Liver (tissue), 9 donors: ENCODE measurements around the gene CAMKMT. TPM values are rescaled to one million over a fixed set of nuclear protein-coding genes. Genes with fewer than 3 reads are reported as not detected.

Experiments
- DNase-seq: peaks from one replicate; pipeline ENCODE4 v3.0.0-alpha.2; 2017; ENCODE audit warnings: low spot score
- H3K27ac ChIP-seq, 2 donors: one replicate each; pipeline ENCODE4 v1.7.0; 2013; ENCODE audit warnings: inconsistent platforms in 2 of 2, low read length in 2 of 2, control low read depth in 1 of 2, low read depth in 1 of 2, mild to moderate bottlenecking in 1 of 2
- H3K27me3 ChIP-seq, 4 donors: one replicate each; pipeline versions ENCODE4 v1.6.1 to v1.7.0; 2013; ENCODE audit warnings: low read length in 3 of 4, inconsistent platforms in 1 of 4, mild to moderate bottlenecking in 1 of 4, moderate library complexity in 1 of 4; ENCODE audit not compliant: control insufficient read depth in 4 of 4, insufficient read depth in 4 of 4
- H3K36me3 ChIP-seq, 4 donors: one replicate each; pipeline versions ENCODE4 v1.6.1 to v1.7.0; 2013; ENCODE audit warnings: low read length in 3 of 4, mild to moderate bottlenecking in 3 of 4, low read depth in 1 of 4, moderate library complexity in 1 of 4; ENCODE audit not compliant: control insufficient read depth in 4 of 4, insufficient read depth in 3 of 4
- H3K4me1 ChIP-seq, 4 donors: one replicate each; pipeline versions ENCODE4 v1.6.1 to v1.7.0; 2013; ENCODE audit warnings: low read length in 3 of 4, mild to moderate bottlenecking in 3 of 4, moderate library complexity in 1 of 4; ENCODE audit not compliant: control insufficient read depth in 4 of 4, insufficient read depth in 4 of 4
- H3K4me3 ChIP-seq, 3 donors: one replicate each; pipeline versions ENCODE4 v1.6.1 to v1.7.0; 2013; ENCODE audit warnings: low read length in 3 of 3, control low read depth in 1 of 3, low read depth in 1 of 3, mild to moderate bottlenecking in 1 of 3
- H3K9ac ChIP-seq, 2 donors: one replicate each; pipeline ENCODE4 v1.7.0; 2013; ENCODE audit warnings: low read length in 2 of 2, mild to moderate bottlenecking in 2 of 2, moderate library complexity in 2 of 2, control low read depth in 1 of 2, low read depth in 1 of 2
- H3K9me3 ChIP-seq, 4 donors: one replicate each; pipeline versions ENCODE4 v1.6.1 to v1.7.0; 2013; ENCODE audit warnings: low read length in 3 of 4; ENCODE audit not compliant: control insufficient read depth in 4 of 4
- FOXA1 ChIP-seq: IDR thresholded peaks from 2 replicates; pipeline ENCODE4 v1.6.1; 2016; ENCODE audit warnings: antibody characterized with exemption
- FOXA2 ChIP-seq: IDR thresholded peaks from 2 replicates; pipeline ENCODE4 v1.6.1; 2016; ENCODE audit warnings: antibody characterized with exemption
- GABPA ChIP-seq, 2 donors: IDR thresholded peaks in 1 of 2; conservative IDR thresholded peaks in 1 of 2; 2 replicates each; pipeline ENCODE4 v1.6.1; 2016; ENCODE audit warnings: antibody characterized with exemption in 2 of 2, mild to moderate bottlenecking in 1 of 2, moderate library complexity in 1 of 2
- HNF4G ChIP-seq: IDR thresholded peaks from 2 replicates; pipeline ENCODE4 v1.6.1; 2016; ENCODE audit warnings: antibody characterized with exemption
- JUND ChIP-seq, 2 donors: IDR thresholded peaks; 2 replicates each; pipeline ENCODE4 v1.6.1; 2016; ENCODE audit warnings: antibody characterized with exemption in 2 of 2
- NR2F2 ChIP-seq: IDR thresholded peaks from 2 replicates; pipeline ENCODE4 v1.6.1; 2016; ENCODE audit warnings: antibody characterized with exemption
- RAD21 ChIP-seq, 2 donors: IDR thresholded peaks; 2 replicates each; pipeline ENCODE4 v1.6.1; 2016; ENCODE audit warnings: antibody characterized with exemption in 2 of 2, mild to moderate bottlenecking in 2 of 2
- RXRA ChIP-seq, 2 donors: IDR thresholded peaks; 2 replicates each; pipeline ENCODE4 v1.6.1; 2017 to 2018; ENCODE audit warnings: antibody characterized with exemption in 2 of 2, mild to moderate bottlenecking in 1 of 2
- SP1 ChIP-seq: IDR thresholded peaks from 2 replicates; pipeline ENCODE4 v1.6.1; 2018; ENCODE audit warnings: antibody characterized with exemption, mild to moderate bottlenecking
- TAF1 ChIP-seq: conservative IDR thresholded peaks from 2 replicates; pipeline ENCODE4 v1.6.1; 2016; ENCODE audit warnings: antibody characterized with exemption, mild to moderate bottlenecking
- YY1 ChIP-seq: IDR thresholded peaks from 2 replicates; pipeline ENCODE4 v1.6.1; 2016; ENCODE audit warnings: antibody characterized with exemption, mild to moderate bottlenecking
- WGBS: extraction: QIAGEN DNeasy Blood & Tissue Kit; methylation state at CpG from one replicate; pipeline ENCODE4 v1.1.7; 2013; 5-methylcytosine and 5-hydroxymethylcytosine counted together
- polyA plus RNA-seq, 2 donors: library from polyadenylated mRNA; stranded (reverse) in 1 of 2; unstranded in 1 of 2; fragments of 200-250 nt in 1 of 2; fragments of >200 nt in 1 of 2; fragmentation: Nextera tagmentation in 1 of 2; extraction: Ambion mirVana in 1 of 2; gene quantifications; one replicate each; pipeline versions ENCODE4 v1.2.1 to v1.2.3, GENCODE V29; 2013 to 2015
- total RNA-seq, 2 donors: library from RNA; depleted of rRNA; stranded (reverse); fragments of >200 nt; gene quantifications; one replicate each; pipeline ENCODE4 v1.2.3, GENCODE V29; 2014
- TF ChIP-seq, protein P1 (sequence below): IDR thresholded peaks from 2 replicates; pipeline ENCODE4 v1.6.1; 2016; ENCODE audit warnings: antibody characterized with exemption, mild to moderate bottlenecking
- TF ChIP-seq, protein P2 (sequence below): IDR thresholded peaks from 2 replicates; pipeline ENCODE4 v1.6.1; 2016; ENCODE audit warnings: antibody characterized with exemption
- TF ChIP-seq, protein P3 (sequence below): IDR thresholded peaks from 2 replicates; pipeline ENCODE4 v1.6.1; 2016; ENCODE audit warnings: antibody characterized with exemption
- TF ChIP-seq, protein P4 (sequence below): fragments of 150-350 bp; IDR thresholded peaks from 2 replicates; pipeline ENCODE4 v1.5.1; 2017; ENCODE audit warnings: improper control_type of control experiment, low read depth, low read length; ENCODE audit not compliant: missing input control
- donor health status: healthy.
- donor health status: healthy.
- donor health status: healthy.
- donor health status: healthy.
- donor health status: healthy.

The CAMKMT gene
- total and polyA plus RNA-seq, 4 donors: 1.5 to 12.7 (median 7.1) TPM

DNA sequence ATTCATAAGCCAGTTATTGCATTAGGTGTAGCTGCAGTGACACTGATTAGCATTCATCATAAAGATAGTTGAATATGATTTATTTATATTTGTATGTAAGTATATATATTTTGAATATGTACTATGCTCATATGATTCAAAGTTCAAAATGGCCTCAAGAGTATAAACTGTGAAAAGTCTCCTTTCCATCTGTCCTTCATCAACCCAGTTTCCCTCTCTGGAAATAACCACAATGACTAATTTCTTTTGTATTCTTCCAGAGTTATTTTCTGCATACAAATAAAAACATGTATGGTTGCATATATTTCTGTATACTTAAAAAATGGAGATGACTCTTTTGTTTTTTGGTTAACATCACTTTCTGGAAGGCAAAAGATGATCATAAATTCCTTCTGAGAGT lies 95.2 kb downstream of the CAMKMT start:
- no peak for TF ChIP-seq SP1
- TF ChIP-seq FOXA2: no peak
- no peak for TF ChIP-seq HNF4G
- TF ChIP-seq YY1: no peak
- TF ChIP-seq, protein P1, sequence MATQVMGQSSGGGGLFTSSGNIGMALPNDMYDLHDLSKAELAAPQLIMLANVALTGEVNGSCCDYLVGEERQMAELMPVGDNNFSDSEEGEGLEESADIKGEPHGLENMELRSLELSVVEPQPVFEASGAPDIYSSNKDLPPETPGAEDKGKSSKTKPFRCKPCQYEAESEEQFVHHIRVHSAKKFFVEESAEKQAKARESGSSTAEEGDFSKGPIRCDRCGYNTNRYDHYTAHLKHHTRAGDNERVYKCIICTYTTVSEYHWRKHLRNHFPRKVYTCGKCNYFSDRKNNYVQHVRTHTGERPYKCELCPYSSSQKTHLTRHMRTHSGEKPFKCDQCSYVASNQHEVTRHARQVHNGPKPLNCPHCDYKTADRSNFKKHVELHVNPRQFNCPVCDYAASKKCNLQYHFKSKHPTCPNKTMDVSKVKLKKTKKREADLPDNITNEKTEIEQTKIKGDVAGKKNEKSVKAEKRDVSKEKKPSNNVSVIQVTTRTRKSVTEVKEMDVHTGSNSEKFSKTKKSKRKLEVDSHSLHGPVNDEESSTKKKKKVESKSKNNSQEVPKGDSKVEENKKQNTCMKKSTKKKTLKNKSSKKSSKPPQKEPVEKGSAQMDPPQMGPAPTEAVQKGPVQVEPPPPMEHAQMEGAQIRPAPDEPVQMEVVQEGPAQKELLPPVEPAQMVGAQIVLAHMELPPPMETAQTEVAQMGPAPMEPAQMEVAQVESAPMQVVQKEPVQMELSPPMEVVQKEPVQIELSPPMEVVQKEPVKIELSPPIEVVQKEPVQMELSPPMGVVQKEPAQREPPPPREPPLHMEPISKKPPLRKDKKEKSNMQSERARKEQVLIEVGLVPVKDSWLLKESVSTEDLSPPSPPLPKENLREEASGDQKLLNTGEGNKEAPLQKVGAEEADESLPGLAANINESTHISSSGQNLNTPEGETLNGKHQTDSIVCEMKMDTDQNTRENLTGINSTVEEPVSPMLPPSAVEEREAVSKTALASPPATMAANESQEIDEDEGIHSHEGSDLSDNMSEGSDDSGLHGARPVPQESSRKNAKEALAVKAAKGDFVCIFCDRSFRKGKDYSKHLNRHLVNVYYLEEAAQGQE: no peak
- no peak for TF ChIP-seq RAD21 (IDR thresholded peaks at IDR 0.05)
- TF ChIP-seq, protein P2, sequence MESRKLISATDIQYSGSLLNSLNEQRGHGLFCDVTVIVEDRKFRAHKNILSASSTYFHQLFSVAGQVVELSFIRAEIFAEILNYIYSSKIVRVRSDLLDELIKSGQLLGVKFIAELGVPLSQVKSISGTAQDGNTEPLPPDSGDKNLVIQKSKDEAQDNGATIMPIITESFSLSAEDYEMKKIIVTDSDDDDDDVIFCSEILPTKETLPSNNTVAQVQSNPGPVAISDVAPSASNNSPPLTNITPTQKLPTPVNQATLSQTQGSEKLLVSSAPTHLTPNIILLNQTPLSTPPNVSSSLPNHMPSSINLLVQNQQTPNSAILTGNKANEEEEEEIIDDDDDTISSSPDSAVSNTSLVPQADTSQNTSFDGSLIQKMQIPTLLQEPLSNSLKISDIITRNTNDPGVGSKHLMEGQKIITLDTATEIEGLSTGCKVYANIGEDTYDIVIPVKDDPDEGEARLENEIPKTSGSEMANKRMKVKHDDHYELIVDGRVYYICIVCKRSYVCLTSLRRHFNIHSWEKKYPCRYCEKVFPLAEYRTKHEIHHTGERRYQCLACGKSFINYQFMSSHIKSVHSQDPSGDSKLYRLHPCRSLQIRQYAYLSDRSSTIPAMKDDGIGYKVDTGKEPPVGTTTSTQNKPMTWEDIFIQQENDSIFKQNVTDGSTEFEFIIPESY: no peak
- no peak for TF ChIP-seq FOXA1
- TF ChIP-seq JUND (IDR thresholded peaks at IDR 0.05): no peak
- TF ChIP-seq GABPA (IDR thresholded peaks at IDR 0.05 in 1 of 2, conservative IDR thresholded peaks at IDR 0.05 in 1 of 2): no peak
- TF ChIP-seq, protein P3, sequence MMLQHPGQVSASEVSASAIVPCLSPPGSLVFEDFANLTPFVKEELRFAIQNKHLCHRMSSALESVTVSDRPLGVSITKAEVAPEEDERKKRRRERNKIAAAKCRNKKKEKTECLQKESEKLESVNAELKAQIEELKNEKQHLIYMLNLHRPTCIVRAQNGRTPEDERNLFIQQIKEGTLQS: no peak
- TF ChIP-seq, protein P4, sequence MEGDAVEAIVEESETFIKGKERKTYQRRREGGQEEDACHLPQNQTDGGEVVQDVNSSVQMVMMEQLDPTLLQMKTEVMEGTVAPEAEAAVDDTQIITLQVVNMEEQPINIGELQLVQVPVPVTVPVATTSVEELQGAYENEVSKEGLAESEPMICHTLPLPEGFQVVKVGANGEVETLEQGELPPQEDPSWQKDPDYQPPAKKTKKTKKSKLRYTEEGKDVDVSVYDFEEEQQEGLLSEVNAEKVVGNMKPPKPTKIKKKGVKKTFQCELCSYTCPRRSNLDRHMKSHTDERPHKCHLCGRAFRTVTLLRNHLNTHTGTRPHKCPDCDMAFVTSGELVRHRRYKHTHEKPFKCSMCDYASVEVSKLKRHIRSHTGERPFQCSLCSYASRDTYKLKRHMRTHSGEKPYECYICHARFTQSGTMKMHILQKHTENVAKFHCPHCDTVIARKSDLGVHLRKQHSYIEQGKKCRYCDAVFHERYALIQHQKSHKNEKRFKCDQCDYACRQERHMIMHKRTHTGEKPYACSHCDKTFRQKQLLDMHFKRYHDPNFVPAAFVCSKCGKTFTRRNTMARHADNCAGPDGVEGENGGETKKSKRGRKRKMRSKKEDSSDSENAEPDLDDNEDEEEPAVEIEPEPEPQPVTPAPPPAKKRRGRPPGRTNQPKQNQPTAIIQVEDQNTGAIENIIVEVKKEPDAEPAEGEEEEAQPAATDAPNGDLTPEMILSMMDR: no peak
- TF ChIP-seq TAF1: no peak
- no peak for TF ChIP-seq NR2F2
- H3K27me3 ChIP-seq: no peaks in the 10 kb centered on the region
- no peak overlapping the region for H3K4me3 ChIP-seq
- no peak for DNase-seq
- H3K36me3 ChIP-seq: no peaks in the 10 kb centered on the region
- no peaks in the 10 kb centered on the region for H3K9me3 ChIP-seq
- H3K9ac ChIP-seq: no peak overlapping the region
- peaks cover 0 to 2% (median 0%) of the 10 kb centered on the region in 4 donors for H3K4me1 ChIP-seq
- H3K27ac ChIP-seq: no peak overlapping the region

DNA sequence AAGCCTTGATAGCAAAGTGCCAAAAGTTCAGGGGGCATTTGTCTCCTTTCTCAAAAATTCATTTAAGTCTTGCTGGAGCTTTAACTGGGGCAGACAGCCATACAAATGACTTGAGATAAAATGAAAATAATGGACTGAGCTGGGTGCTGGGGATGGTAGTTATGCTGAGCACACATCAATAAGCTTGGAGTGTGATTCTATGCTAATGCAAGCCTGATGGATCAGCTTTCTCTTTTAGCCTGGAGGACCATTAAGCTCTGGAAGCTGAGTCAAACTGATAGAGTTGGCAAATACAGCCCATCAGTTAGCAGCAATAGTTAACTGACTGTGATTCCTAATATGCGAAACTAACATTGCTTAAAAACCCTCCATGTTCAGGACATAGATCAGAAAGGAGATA lies 98.0 kb downstream of the CAMKMT start:
- Histone ChIP-seq H3K36me3 (no peaks in the 10 kb centered on the region), H3K27ac (no peak overlapping the region), H3K9ac (no peak overlapping the region), H3K4me3 (no peak overlapping the region), H3K27me3 (no peaks in the 10 kb centered on the region), H3K4me1 (peaks cover 0 to 2% (median 0%) of the 10 kb centered on the region in 4 donors), H3K9me3 (peaks cover 0 to 8% (median 0%) of the 10 kb centered on the region in 4 donors)
- DNase-seq: no peak
- 95% methylated on average over 1 of the region's 1 CpG for WGBS
- TF ChIP-seq, protein P4: no peak
- TF ChIP-seq FOXA1 (no peak), FOXA2 (no peak), RXRA (IDR thresholded peaks at IDR 0.05) (no peak), JUND (IDR thresholded peaks at IDR 0.05) (no peak), NR2F2 (no peak)
- TF ChIP-seq, protein P1: no peak
- TF ChIP-seq, protein P3: no peak
